Renal cortical epithelial cell (primary cell): Measurements from ENCODE around the gene MPZL3. TPM values are rescaled to one million over a fixed set of nuclear protein-coding genes. Genes with fewer than 3 reads are reported as not detected.
"Not testable (repeated sequence)": the region's sequence is repeated elsewhere in the genome, so short reads cannot be mapped to it uniquely, and the experiment has no call there.

Experiments
- DNase-seq: peaks from one replicate; pipeline ENCODE4 v3.0.0-alpha.2; 2011; ENCODE audit warnings: low read depth
- total RNA-seq: library from RNA; depleted of rRNA; stranded (reverse); fragments of >200 nt; gene quantifications from 2 replicates; pipeline ENCODE4 v1.2.3, GENCODE V29; 2014

Gene MPZL3
- total RNA-seq, 1 donor from 2014 or later, result 15.8 TPM

- DNase-seq, result no peak
These were observed 39.4 kb downstream of the MPZL3 start for GRCh38 chr11:118212781-118213191.

GRCh38 chr11:118212131-118212725 is 39.9 kb downstream of the MPZL3 start:
- DNase-seq, result no peak

GRCh38 chr11:118211006-118211405 is 41.2 kb downstream of the MPZL3 start:
- DNase-seq, result no peak

- no peak for DNase-seq
These were observed 41.8 kb downstream of the MPZL3 start for GRCh38 chr11:118210323-118210722.

GRCh38 chr11:118209033-118209432 is 43.1 kb downstream of the MPZL3 start:
- DNase-seq, result no peak

GRCh38 chr11:118207079-118207478 is 45.1 kb downstream of the MPZL3 start:
- DNase-seq, result no peak

GRCh38 chr11:118206391-118207031 is 45.7 kb downstream of the MPZL3 start:
- DNase-seq, result peak; percentile 18

GRCh38 chr11:118205606-118206378 is 46.4 kb downstream of the MPZL3 start:
- no peak for DNase-seq

GRCh38 chr11:118202599-118203422 is 49.4 kb downstream of the MPZL3 start:
- DNase-seq, result peak; percentile 70

GRCh38 chr11:118201966-118202365 is 50.2 kb downstream of the MPZL3 start:
- DNase-seq, result peak; percentile 54

- no peak for DNase-seq
These were observed 51.1 kb downstream of the MPZL3 start for GRCh38 chr11:118200901-118201680.

GRCh38 chr11:118200497-118200896 is 51.7 kb downstream of the MPZL3 start:
- no peak for DNase-seq

- DNase-seq, result no peak
These were observed 53.0 kb downstream of the MPZL3 start for GRCh38 chr11:118199135-118199534.

GRCh38 chr11:118198370-118198769 is 53.8 kb downstream of the MPZL3 start:
- peak; percentile 42 for DNase-seq

GRCh38 chr11:118194835-118195627 is 57.1 kb downstream of the MPZL3 start:
- DNase-seq, result peak; percentile 98

GRCh38 chr11:118193910-118194566 is 58.1 kb downstream of the MPZL3 start:
- no peak for DNase-seq

GRCh38 chr11:118192817-118193216 is 59.3 kb downstream of the MPZL3 start:
- DNase-seq, result not testable (repeated sequence)

- not testable (repeated sequence) for DNase-seq
These were observed 61.1 kb downstream of the MPZL3 start for GRCh38 chr11:118190942-118191506.

GRCh38 chr11:118186346-118187107 is 65.6 kb downstream of the MPZL3 start:
- DNase-seq, result no peak
